Ovary (tissue), 9 donors: ENCODE results near the gene KRT3. TPM values are rescaled to one million over a fixed set of nuclear protein-coding genes. Genes with fewer than 3 reads are reported as not detected.
A peak's percentile ranks its signal among the peaks of the same experiment; 100 is the strongest.

Source experiments
- DNase-seq, 5 donors: peaks; one replicate each; pipeline ENCODE4 v3.0.0-alpha.2; 2019 to 2020
- H3K27ac ChIP-seq, 2 donors: fragments of 200-600 bp; one replicate each; pipeline versions ENCODE4 v1.5.1 to v1.8.0; 2019 to 2022
- H3K27me3 ChIP-seq: fragments of 200-600 bp; one replicate; pipeline ENCODE4 v1.8.0; 2022
- H3K36me3 ChIP-seq: fragments of 200-600 bp; sonication (generic); one replicate; pipeline ENCODE4 v1.5.1; 2019
- H3K4me1 ChIP-seq: one replicate; pipeline ENCODE4 v1.8.1; 2013; ENCODE audit warnings: mild to moderate bottlenecking, moderate library complexity; ENCODE audit not compliant: insufficient read depth
- H3K4me3 ChIP-seq: fragments of 200-600 bp; sonication (generic); one replicate; pipeline ENCODE4 v1.5.1; 2017
- H3K9me3 ChIP-seq, 2 donors: fragments of 200-600 bp in 1 of 2; sonication (generic) in 1 of 2; one replicate each; pipeline versions ENCODE4 v1.5.1 to v1.8.1; 2013 to 2019; ENCODE audit warnings: mild to moderate bottlenecking in 1 of 2, moderate library complexity in 1 of 2
- EP300 ChIP-seq: sonication (generic); formaldehyde crosslinking; IDR thresholded peaks from one replicate; pipeline ENCODE4 v1.6.1; 2017; ENCODE audit warnings: antibody characterized with exemption
- POLR2A ChIP-seq: fragments of 450-650 bp; IDR thresholded peaks from one replicate; pipeline ENCODE4 v1.6.1; 2017; ENCODE audit warnings: antibody characterized with exemption, mild to moderate bottlenecking, moderate library complexity
- WGBS, 3 donors: extraction: QIAGEN DNeasy Blood & Tissue Kit in 1 of 3; methylation state at CpG; one replicate each; pipeline versions ENCODE4 v1.1.5 to v1.1.7; 2013 to 2017; 5-methylcytosine and 5-hydroxymethylcytosine counted together
- intact Hi-C, 4 donors: fragments of 100-400 bp; cut with DNase I; formaldehyde crosslinking; loops; one replicate each; pipeline versions ENCODE4 v1.11.0 to v1.15.1; 2022 to 2023
- polyA plus RNA-seq, 2 donors: library from polyadenylated mRNA; stranded (reverse); fragments of 200-250 nt in 1 of 2; fragments of 350-450 nt in 1 of 2; fragmentation: Illumina TruSeq in 1 of 2; extraction: RNeasy Lipid Tissue Mini Kit (QIAGEN cat#74804) in 1 of 2; gene quantifications; one replicate each; pipeline ENCODE4 v1.2.3, GENCODE V29; 2013 to 2014
- small RNA-seq: library from RNA; depleted of rRNA; stranded (forward); fragments of <200 nt; gene quantifications from one replicate; pipeline ENCODE3, GENCODE V24; 2016
- total RNA-seq, 7 donors: library from RNA; depleted of rRNA in 2 of 7; stranded (reverse); fragments of >200 nt in 2 of 7; fragmentation: NEBNext Ultra II Directional in 3 of 7; extraction: Animal tissue kit (Norgen Biotek cat#: 25700) in 3 of 7; gene quantifications; one replicate each; pipeline versions ENCODE4 v1.1.0 to v1.2.4, GENCODE V29; 2016 to 2023
- TF ChIP-seq, protein P1 (sequence below), 3 donors: fragments of 450-650 bp in 2 of 3; fragments of 200-600 bp in 1 of 3; IDR thresholded peaks; one replicate each; pipeline versions ENCODE4 v1.5.1 to v1.8.0; 2016 to 2022; ENCODE audit warnings: antibody characterized with exemption in 3 of 3, mild to moderate bottlenecking in 1 of 3
- donor health status: DM: no; HTN: no; CAD: no; lungs with moderate emphysema.
- donor health status: DM: no; HTN: no; CAD: no.
- donor health status: Bipolar disorder and iron deficiency.
- donor health status: DM: yes; HTN: yes; CAD: no.
- donor health status: DM: no; HTN: no; CAD: no.
- donor health status: DM: yes; HTN: yes; CAD: no.

The KRT3 gene
- total and polyA plus RNA-seq, 9 donors = not detected

DNA sequence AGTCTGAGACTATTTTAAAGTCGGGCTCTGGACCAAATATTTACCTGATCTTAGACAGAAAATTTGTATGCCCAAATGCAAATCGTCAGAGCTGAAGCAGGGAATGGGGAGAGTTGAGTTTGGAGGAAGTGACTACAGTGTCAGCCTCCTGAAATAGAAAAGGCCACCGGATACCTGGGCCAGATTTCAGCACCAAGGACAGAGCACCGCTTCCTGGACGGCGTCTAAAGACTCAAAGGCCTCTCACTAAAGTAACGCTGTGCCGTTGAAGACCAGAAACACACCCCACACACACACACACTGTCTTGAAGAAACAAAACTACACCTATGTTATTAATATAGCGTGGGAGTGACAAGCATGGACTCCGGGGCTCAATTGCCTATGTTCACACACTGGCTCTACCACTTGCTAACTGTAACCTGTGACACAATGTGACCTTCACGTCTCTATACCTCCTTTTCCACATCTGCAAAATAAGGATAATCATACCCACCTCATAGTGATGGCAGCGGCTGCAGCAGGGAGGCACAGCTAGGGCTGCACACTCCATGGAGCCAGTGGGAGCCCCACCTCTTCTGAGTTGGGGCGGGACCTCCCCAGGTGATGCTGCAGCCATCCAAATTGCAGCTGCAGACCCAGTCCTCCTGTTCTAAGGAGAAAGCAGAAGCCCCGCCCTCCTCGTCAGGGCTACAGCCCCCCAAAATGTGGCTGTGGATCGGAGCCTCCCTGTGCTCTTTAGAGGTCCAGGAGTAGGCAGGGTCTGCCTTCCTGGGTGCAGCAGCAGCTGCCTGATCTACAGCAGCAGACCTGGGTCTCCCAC is 54.3 kb downstream of the KRT3 start:
- TF ChIP-seq, protein P1, sequence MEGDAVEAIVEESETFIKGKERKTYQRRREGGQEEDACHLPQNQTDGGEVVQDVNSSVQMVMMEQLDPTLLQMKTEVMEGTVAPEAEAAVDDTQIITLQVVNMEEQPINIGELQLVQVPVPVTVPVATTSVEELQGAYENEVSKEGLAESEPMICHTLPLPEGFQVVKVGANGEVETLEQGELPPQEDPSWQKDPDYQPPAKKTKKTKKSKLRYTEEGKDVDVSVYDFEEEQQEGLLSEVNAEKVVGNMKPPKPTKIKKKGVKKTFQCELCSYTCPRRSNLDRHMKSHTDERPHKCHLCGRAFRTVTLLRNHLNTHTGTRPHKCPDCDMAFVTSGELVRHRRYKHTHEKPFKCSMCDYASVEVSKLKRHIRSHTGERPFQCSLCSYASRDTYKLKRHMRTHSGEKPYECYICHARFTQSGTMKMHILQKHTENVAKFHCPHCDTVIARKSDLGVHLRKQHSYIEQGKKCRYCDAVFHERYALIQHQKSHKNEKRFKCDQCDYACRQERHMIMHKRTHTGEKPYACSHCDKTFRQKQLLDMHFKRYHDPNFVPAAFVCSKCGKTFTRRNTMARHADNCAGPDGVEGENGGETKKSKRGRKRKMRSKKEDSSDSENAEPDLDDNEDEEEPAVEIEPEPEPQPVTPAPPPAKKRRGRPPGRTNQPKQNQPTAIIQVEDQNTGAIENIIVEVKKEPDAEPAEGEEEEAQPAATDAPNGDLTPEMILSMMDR (IDR thresholded peaks at IDR 0.05) = no peak
- TF ChIP-seq POLR2A = no peak
- no peak for TF ChIP-seq EP300
- intact Hi-C loops = no loop called here
- H3K27me3 ChIP-seq = no peaks in the 10 kb centered on the region

DNA sequence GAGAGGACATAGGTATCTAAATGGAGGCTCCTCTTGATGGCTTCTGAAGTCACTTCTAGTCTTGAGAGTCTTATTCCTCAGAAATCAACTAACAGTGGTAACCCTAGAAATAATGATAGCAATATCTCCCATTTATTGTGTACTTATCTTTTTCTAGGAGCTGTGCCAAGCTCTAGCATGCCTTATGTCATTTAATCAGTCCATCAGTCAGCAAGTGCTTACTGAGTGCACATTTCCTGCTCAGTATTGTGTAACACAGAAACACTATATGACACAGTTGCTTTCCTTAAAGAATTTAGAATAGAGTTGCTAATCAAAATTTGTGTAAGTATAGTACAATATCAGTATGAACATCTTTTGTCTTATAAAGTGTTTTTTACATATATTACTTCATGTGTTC is 55.3 kb downstream of the KRT3 start:
- TF ChIP-seq, protein P1 (IDR thresholded peaks at IDR 0.05) = no peak
- TF ChIP-seq EP300 = no peak
- TF ChIP-seq POLR2A = no peak
- H3K27me3 ChIP-seq = no peaks in the 10 kb centered on the region
- no peak overlapping the region for H3K27ac ChIP-seq
- no peaks in the 10 kb centered on the region for H3K36me3 ChIP-seq
- H3K4me3 ChIP-seq = no peak overlapping the region
- H3K4me1 ChIP-seq = no peaks in the 10 kb centered on the region
- H3K9me3 ChIP-seq = no peaks in the 10 kb centered on the region
- DNase-seq = no peak
- intact Hi-C loops = no loop called here

More for the DNA sequence above, 54.3 kb downstream of the KRT3 start:
- no peaks in the 10 kb centered on the region for H3K9me3 ChIP-seq
- no peak overlapping the region for H3K4me3 ChIP-seq
- no peaks in the 10 kb centered on the region for H3K36me3 ChIP-seq
- no peak overlapping the region for H3K27ac ChIP-seq
- peak in 2 of 5 donors; percentile 22 to 52 for DNase-seq
- H3K4me1 ChIP-seq = no peaks in the 10 kb centered on the region
- WGBS, 3 donors = 13 to 18% (median 13%) methylated on average over 16 of the region's 16 CpGs

DNA sequence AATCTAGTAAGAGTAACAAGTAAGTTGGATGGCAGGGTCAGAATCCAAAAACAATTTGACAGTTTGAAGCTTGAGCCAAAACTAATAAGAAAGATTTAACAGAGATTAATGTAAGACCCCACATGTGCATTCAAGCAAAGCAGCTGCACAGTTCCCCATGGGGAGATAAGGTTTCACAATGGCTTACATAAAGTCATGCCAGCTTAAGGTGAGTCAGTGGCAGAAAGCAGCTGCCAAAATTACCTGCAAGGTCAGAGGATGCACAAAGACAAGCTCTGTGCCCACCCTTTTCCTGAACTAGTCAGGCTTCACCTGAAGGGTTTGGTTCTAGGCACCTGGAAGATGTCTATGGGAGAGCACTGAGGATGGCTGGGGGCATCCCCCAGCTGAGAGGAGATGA is 56.0 kb downstream of the KRT3 start:
- H3K4me1 ChIP-seq = no peaks in the 10 kb centered on the region
- intact Hi-C loops = no loop called here
- no peaks in the 10 kb centered on the region for H3K36me3 ChIP-seq
- TF ChIP-seq, protein P1 (IDR thresholded peaks at IDR 0.05) = no peak
- TF ChIP-seq POLR2A (no peak), EP300 (no peak)
- H3K27me3 ChIP-seq = no peaks in the 10 kb centered on the region
- H3K9me3 ChIP-seq = no peaks in the 10 kb centered on the region
- H3K4me3 ChIP-seq = no peak overlapping the region
- no peak for DNase-seq
- H3K27ac ChIP-seq = no peak overlapping the region

Small RNA genes lying within 50 kb of the gene (small RNA-seq; reads per million reads assigned to genes)
- gene AC107016.2 = not detected

Other genes starting within 250 kb of the KRT3 start
- not detected for gene KRT71, start 243.0 kb downstream of the KRT3 start, total RNA-seq
- gene KRT71, start 243.0 kb downstream of the KRT3 start, polyA plus RNA-seq = not detected
- gene KRT74, start 222.3 kb downstream of the KRT3 start, total RNA-seq = not detected
- not detected for gene KRT74, start 222.3 kb downstream of the KRT3 start, polyA plus RNA-seq
- gene KRT72, start 194.7 kb downstream of the KRT3 start, total RNA-seq = not detected
- not detected for gene KRT72, start 194.7 kb downstream of the KRT3 start, polyA plus RNA-seq
- gene KRT73, start 177.6 kb downstream of the KRT3 start, total RNA-seq = not detected
- gene KRT73, start 177.6 kb downstream of the KRT3 start, polyA plus RNA-seq = not detected
- not detected for gene KRT2, start 143.9 kb downstream of the KRT3 start, total RNA-seq
- not detected for gene KRT2, start 143.9 kb downstream of the KRT3 start, polyA plus RNA-seq
- gene KRT1, start 115.7 kb downstream of the KRT3 start, total RNA-seq = not detected
- gene KRT1, start 115.7 kb downstream of the KRT3 start, polyA plus RNA-seq = not detected
- not detected for gene KRT77, start 92.6 kb downstream of the KRT3 start, total RNA-seq
- not detected for gene KRT77, start 92.6 kb downstream of the KRT3 start, polyA plus RNA-seq
- gene KRT76, start 18.8 kb downstream of the KRT3 start, total RNA-seq = not detected
- gene KRT76, start 18.8 kb downstream of the KRT3 start, polyA plus RNA-seq = not detected
- under 1 TPM in 2 of 7 donors, not detected in 5; 0.17 to 0.34 TPM for gene KRT4, start 18.0 kb upstream of the KRT3 start, total RNA-seq
- gene KRT4, start 18.0 kb upstream of the KRT3 start, polyA plus RNA-seq = not detected
- not detected for gene KRT79, start 38.2 kb upstream of the KRT3 start, total RNA-seq
- gene KRT79, start 38.2 kb upstream of the KRT3 start, polyA plus RNA-seq = not detected
- gene KRT78, start 52.9 kb upstream of the KRT3 start, total RNA-seq = under 1 TPM in 1 of 7 donors, not detected in 6; 0.46 TPM
- gene KRT78, start 52.9 kb upstream of the KRT3 start, polyA plus RNA-seq = not detected
- gene KRT8, start 109.0 kb upstream of the KRT3 start, total RNA-seq = 100 to 1,000 TPM in 1 of 7 donors, 10 to 100 TPM in 4, 1 to 10 TPM in 2; 2.7 to 663 (median 47.2) TPM
- gene KRT8, start 109.0 kb upstream of the KRT3 start, polyA plus RNA-seq = 10 to 100 TPM; 16.7 to 43.7 TPM
- 1,000 to 10,000 TPM in 1 of 7 donors, 10 to 100 TPM in 4, 1 to 10 TPM in 2; 4.4 to 1,005 (median 64.8) TPM for gene KRT18, start 153.0 kb upstream of the KRT3 start, total RNA-seq
- 10 to 100 TPM; 17.8 to 38.9 TPM for gene KRT18, start 153.0 kb upstream of the KRT3 start, polyA plus RNA-seq
- gene EIF4B, start 210.3 kb upstream of the KRT3 start, total RNA-seq = 1,000 to 10,000 TPM in 3 of 7 donors, 100 to 1,000 TPM in 4; 713 to 1,452 (median 896) TPM
- 100 to 1,000 TPM; 316 to 882 TPM for gene EIF4B, start 210.3 kb upstream of the KRT3 start, polyA plus RNA-seq